IMR-90 (cell line): ENCODE measurements around the gene GNAI2. TPM values are rescaled to one million over a fixed set of nuclear protein-coding genes. Genes with fewer than 3 reads are reported as not detected.

Experiments
- ATAC-seq: fragments of 200-7000 bp; cut with Tn5 transposase; 2 replicates; pipeline ENCODE4 v1.9.1; 2020; ENCODE audit warnings: low read depth, mild to moderate bottlenecking, moderate library complexity
- BruUV-seq: library from RNA; stranded (reverse); fragments of 400-500 nt; replicated peaks from 2 replicates; lab custom pipeline; 2021; lab: Mats Ljungman, UMichigan
- CTCF ChIA-PET: fragments of 300-600 bp; formaldehyde crosslinking; extraction: SDS; loops from one replicate; lab custom pipeline; 2021; ENCODE audit warnings: antibody characterized with exemption; lab: Yijun Ruan, JAX
- POLR2A ChIA-PET: fragments of 300-600 bp; sonication (Branson Sonifier 250); formaldehyde crosslinking; loops from one replicate; lab custom pipeline; 2022; ENCODE audit warnings: antibody characterized with exemption; ENCODE audit not compliant: unreplicated experiment; lab: Charles Lee
- DNase-seq: peaks from one replicate; pipeline ENCODE4 v3.0.0; 2013
- H2AFZ ChIP-seq: replicated peaks from 2 replicates; pipeline ENCODE3; 2013; ENCODE audit warnings: low read length, mild to moderate bottlenecking; ENCODE audit not compliant: poor library complexity
- H2AK5ac ChIP-seq: 2 replicates; pipeline ENCODE4 v1.6.1; 2013; ENCODE audit warnings: low read depth, low read length, inconsistent platforms
- H2AK9ac ChIP-seq: replicated peaks from 2 replicates; pipeline ENCODE3; 2013; ENCODE audit warnings: mild to moderate bottlenecking, low read depth, low read length, moderate library complexity; ENCODE audit not compliant: poor library complexity
- H2BK120ac ChIP-seq: 2 replicates; pipeline ENCODE4 v1.6.1; 2013; ENCODE audit warnings: low read depth, low read length, inconsistent platforms
- H2BK15ac ChIP-seq: 3 replicates; pipeline ENCODE4 v1.6.1; 2013; ENCODE audit warnings: low read depth, low read length, inconsistent platforms
- H2BK20ac ChIP-seq: 2 replicates; pipeline ENCODE4 v1.6.1; 2013; ENCODE audit warnings: low read depth, mild to moderate bottlenecking, inconsistent platforms, low read length, moderate library complexity
- H2BK5ac ChIP-seq: 2 replicates; pipeline ENCODE4 v1.6.1; 2013; ENCODE audit warnings: mild to moderate bottlenecking, low read depth, low read length, inconsistent platforms; ENCODE audit not compliant: poor library complexity, severe bottlenecking
- H3K14ac ChIP-seq: replicated peaks from 2 replicates; pipeline ENCODE4 v1.6.1; 2013; ENCODE audit warnings: low read depth, low read length, inconsistent platforms
- H3K18ac ChIP-seq: 2 replicates; pipeline ENCODE4 v1.6.1; 2013; ENCODE audit warnings: low read depth, low read length, control low read depth
- H3K23ac ChIP-seq: 2 replicates; pipeline ENCODE4 v1.6.1; 2013; ENCODE audit warnings: low read depth, low read length, inconsistent platforms
- H3K27ac ChIP-seq: 2 replicates; pipeline ENCODE4 v1.5.1; 2013; ENCODE audit warnings: mild to moderate bottlenecking, control low read depth, low read length; ENCODE audit not compliant: insufficient read depth
- H3K27me3 ChIP-seq: 2 replicates; pipeline ENCODE4 v1.6.1; 2013; ENCODE audit warnings: low read length; ENCODE audit not compliant: control insufficient read depth, insufficient read depth
- H3K36me3 ChIP-seq: 2 replicates; pipeline ENCODE4 v1.6.1; 2013; ENCODE audit warnings: low read length, mixed read lengths; ENCODE audit not compliant: control insufficient read depth, insufficient read depth
- H3K4ac ChIP-seq: 2 replicates; pipeline ENCODE4 v1.6.1; 2013; ENCODE audit warnings: low read depth, low read length, inconsistent platforms
- H3K4me1 ChIP-seq: 2 replicates; pipeline ENCODE4 v1.6.1; 2013; ENCODE audit warnings: low read length, mixed read lengths; ENCODE audit not compliant: control insufficient read depth, insufficient read depth
- H3K4me2 ChIP-seq: 2 replicates; pipeline ENCODE4 v1.6.1; 2013; ENCODE audit warnings: low read depth, mild to moderate bottlenecking, control low read depth, low read length, moderate library complexity
- H3K4me3 ChIP-seq: 2 replicates; pipeline ENCODE4 v1.5.1; 2013; ENCODE audit warnings: low read depth, mild to moderate bottlenecking, control low read depth, low read length, moderate library complexity; ENCODE audit not compliant: insufficient read depth
- H3K56ac ChIP-seq: 2 replicates; pipeline ENCODE4 v1.6.1; 2013; ENCODE audit warnings: low read length, inconsistent platforms; ENCODE audit not compliant: insufficient read depth; ENCODE audit errors: extremely low read depth
- H3K79me1 ChIP-seq, 2 experiments: 2 replicates each; pipeline ENCODE4 v1.6.1; 2013; ENCODE audit warnings: low read length in 2 of 2, inconsistent platforms in 1 of 2, low read depth in 1 of 2
- H3K9ac ChIP-seq: 2 replicates; pipeline ENCODE4 v1.6.1; 2013; ENCODE audit warnings: low read depth, low read length, control low read depth
- H3K9me1 ChIP-seq: 2 replicates; pipeline ENCODE4 v1.6.1; 2013; ENCODE audit warnings: low read length, inconsistent platforms; ENCODE audit not compliant: insufficient read depth
- H3K9me3 ChIP-seq: 2 replicates; pipeline ENCODE4 v1.6.1; 2013; ENCODE audit warnings: low read length; ENCODE audit not compliant: control insufficient read depth, insufficient read depth
- H4K20me1 ChIP-seq: 2 replicates; pipeline ENCODE4 v1.6.1; 2013; ENCODE audit warnings: low read length, inconsistent platforms; ENCODE audit not compliant: insufficient read depth
- H4K5ac ChIP-seq: 2 replicates; pipeline ENCODE4 v1.6.1; 2013; ENCODE audit warnings: mild to moderate bottlenecking, low read depth, low read length, control low read depth
- H4K8ac ChIP-seq, 2 experiments: 2 replicates each; pipeline ENCODE4 v1.6.1; 2013; ENCODE audit warnings: low read depth in 2 of 2, low read length in 2 of 2, control low read depth in 1 of 2, inconsistent platforms in 1 of 2
- H4K91ac ChIP-seq: 2 replicates; pipeline ENCODE4 v1.6.1; 2013; ENCODE audit warnings: low read depth, low read length, inconsistent platforms; ENCODE audit not compliant: insufficient read depth
- BHLHE40 ChIP-seq: fragments of 150-350 bp; IDR thresholded peaks from 2 replicates; pipeline ENCODE4 v1.6.1; 2016; ENCODE audit warnings: mild to moderate bottlenecking, low read depth, low read length
- CEBPB ChIP-seq: IDR thresholded peaks from 2 replicates; pipeline ENCODE4 v1.6.1; 2012; ENCODE audit warnings: low read depth, low read length, improper control_type of control experiment
- CHD1 ChIP-seq: IDR thresholded peaks from 2 replicates; pipeline ENCODE4 v1.6.1; 2012; ENCODE audit warnings: low read depth, low read length, improper control_type of control experiment
- CTCF ChIP-seq: conservative IDR thresholded peaks from 2 replicates; pipeline ENCODE4 v1.5.1; 2012; ENCODE audit warnings: mild to moderate bottlenecking, low read depth, low read length, improper control_type of control experiment
- FOS ChIP-seq: fragments of 150-350 bp; IDR thresholded peaks from 2 replicates; pipeline ENCODE4 v1.6.1; 2016; ENCODE audit warnings: low read depth, low read length
- MAFK ChIP-seq: IDR thresholded peaks from 2 replicates; pipeline ENCODE4 v1.6.1; 2012; ENCODE audit warnings: low read depth, low read length, improper control_type of control experiment
- MAZ ChIP-seq: IDR thresholded peaks from 2 replicates; pipeline ENCODE4 v1.6.1; 2012; ENCODE audit warnings: low read depth, mild to moderate bottlenecking, low read length, improper control_type of control experiment, moderate library complexity, borderline replicate concordance
- MXI1 ChIP-seq: IDR thresholded peaks from 2 replicates; pipeline ENCODE4 v1.6.1; 2012; ENCODE audit warnings: low read depth, mild to moderate bottlenecking, low read length, moderate library complexity, borderline replicate concordance
- NFE2L2 ChIP-seq: fragments of 150-350 bp; IDR thresholded peaks from 2 replicates; pipeline ENCODE4 v1.6.1; 2016; ENCODE audit warnings: low read depth, mild to moderate bottlenecking, low read length
- POLR2A ChIP-seq: IDR thresholded peaks from 2 replicates; pipeline ENCODE4 v1.6.1; 2012; ENCODE audit warnings: mild to moderate bottlenecking, low read depth, low read length
- RAD21 ChIP-seq: IDR thresholded peaks from 2 replicates; pipeline ENCODE4 v1.6.1; 2012; ENCODE audit warnings: low read length, improper control_type of control experiment
- RCOR1 ChIP-seq: IDR thresholded peaks from 2 replicates; pipeline ENCODE4 v1.6.1; 2012; ENCODE audit warnings: mild to moderate bottlenecking, low read length, improper control_type of control experiment; ENCODE audit not compliant: insufficient replicate concordance
- RFX5 ChIP-seq: IDR thresholded peaks from 2 replicates; pipeline ENCODE4 v1.8.0; 2012; ENCODE audit warnings: low read depth, mild to moderate bottlenecking, low read length, moderate library complexity
- SMC3 ChIP-seq: fragments of 150-350 bp; IDR thresholded peaks from 2 replicates; pipeline ENCODE4 v1.6.1; 2016; ENCODE audit warnings: low read depth, mild to moderate bottlenecking, antibody characterized with exemption, low read length, moderate library complexity
- WGBS, 2 experiments: methylation state at CpG; one replicate each; pipeline versions ENCODE4 v1.1.5 to v1.1.7; 2013; ENCODE audit warnings: missing lambda C conversion rate in 2 of 2; ENCODE audit not compliant: insufficient read length in 1 of 2; ENCODE audit errors: extremely low coverage in 2 of 2; 5-methylcytosine and 5-hydroxymethylcytosine counted together
- dilution Hi-C: fragments of 300-500 bp; cut with HindIII; formaldehyde crosslinking; loops from one replicate; pipeline ENCODE4 v1.14.3; 2018; ENCODE audit warnings: low sequenced_read_pairs; ENCODE audit not compliant: unreplicated experiment
- in situ Hi-C: fragments of 300-500 bp; cut with MboI; formaldehyde crosslinking; loops from 3 replicates; pipeline ENCODE4 v1.14.3; 2019; ENCODE audit warnings: low sequenced_read_pairs, inconsistent platforms, mixed read lengths
- intact Hi-C: fragments of 100-400 bp; cut with micrococcal nuclease; formaldehyde crosslinking; loops from 2 replicates; pipeline ENCODE4 v1.10.0; 2022
- polyA plus RNA-seq, 3 experiments: library from polyadenylated mRNA; depleted of rRNA; stranded (reverse); fragments of >200 nt; gene quantifications; 2 replicates each; pipeline ENCODE4 v1.2.3, GENCODE V29; 2012; ENCODE audit warnings: low replicate concordance in 1 of 3
- total RNA-seq: library from RNA; depleted of rRNA; stranded (reverse); fragments of >200 nt; gene quantifications from 2 replicates; pipeline ENCODE4 v1.2.3, GENCODE V29; 2012
- TF ChIP-seq, protein P1 (sequence below): fragments of 150-350 bp; IDR thresholded peaks from 2 replicates; pipeline ENCODE4 v1.6.1; 2016; ENCODE audit warnings: low read depth, mild to moderate bottlenecking, low read length, moderate library complexity, borderline replicate concordance

Gene GNAI2
- total and polyA plus RNA-seq, 2 of the 4 experiments (the other 2 are of a cell fraction) = 867 to 1,079 TPM

GRCh38 chr3:50258029-50258680, 22.2 kb downstream of the GNAI2 start:
- intact Hi-C loops = no loop called here
- dilution Hi-C loops = no loop called here

More at GRCh38 chr3:50258029-50258680, 22.2 kb downstream of the GNAI2 start:
- Histone ChIP-seq H4K8ac (no peak overlapping the region), H3K36me3 (peaks cover 42% of the 10 kb centered on the region), H2BK20ac (no peak overlapping the region), H2AK5ac (no peak overlapping the region), H3K56ac (no peak overlapping the region), H2BK5ac (no peak overlapping the region), H3K18ac (no peak overlapping the region), H2BK120ac (no peak overlapping the region), H3K27ac (no peak overlapping the region), H4K91ac (no peak overlapping the region), H3K14ac (no peak overlapping the region), H3K9me1 (peaks cover 7% of the 10 kb centered on the region; the same call in 1 of the 2 replicates), H3K4me3 (no peak overlapping the region), H3K4me1 (peaks cover 17% of the 10 kb centered on the region), H3K9me3 (no peaks in the 10 kb centered on the region), H2BK15ac (no peak overlapping the region), H3K79me1 (peaks cover 24 to 75% of the 10 kb centered on the region in 2 experiments), H4K20me1 (peaks cover 30% of the 10 kb centered on the region), H3K27me3 (no peaks in the 10 kb centered on the region), H4K5ac (no peak overlapping the region), H3K4me2 (no peak overlapping the region), H3K4ac (no peak overlapping the region), H2AK9ac (no peak overlapping the region), H2AFZ (no peak overlapping the region), H3K23ac (no peak overlapping the region), H3K9ac (no peak overlapping the region)
- no CpG with 5 or more reads among the region's 17 CpGs for WGBS, 2 experiments
- no TSS peak for BruUV-seq
- no peak for TF ChIP-seq MAFK
- no peak for TF ChIP-seq BHLHE40
- TF ChIP-seq FOS = no peak
- TF ChIP-seq CEBPB = no peak
- TF ChIP-seq RAD21 = no peak
- TF ChIP-seq RCOR1 = no peak
- TF ChIP-seq, protein P1, sequence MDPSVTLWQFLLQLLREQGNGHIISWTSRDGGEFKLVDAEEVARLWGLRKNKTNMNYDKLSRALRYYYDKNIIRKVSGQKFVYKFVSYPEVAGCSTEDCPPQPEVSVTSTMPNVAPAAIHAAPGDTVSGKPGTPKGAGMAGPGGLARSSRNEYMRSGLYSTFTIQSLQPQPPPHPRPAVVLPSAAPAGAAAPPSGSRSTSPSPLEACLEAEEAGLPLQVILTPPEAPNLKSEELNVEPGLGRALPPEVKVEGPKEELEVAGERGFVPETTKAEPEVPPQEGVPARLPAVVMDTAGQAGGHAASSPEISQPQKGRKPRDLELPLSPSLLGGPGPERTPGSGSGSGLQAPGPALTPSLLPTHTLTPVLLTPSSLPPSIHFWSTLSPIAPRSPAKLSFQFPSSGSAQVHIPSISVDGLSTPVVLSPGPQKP = no peak
- no peak for TF ChIP-seq SMC3
- TF ChIP-seq MAZ = no peak
- TF ChIP-seq RFX5 = no peak
- TF ChIP-seq POLR2A = no peak
- no peak for TF ChIP-seq NFE2L2
- TF ChIP-seq CTCF = no peak
- no peak for TF ChIP-seq MXI1
- no peak for TF ChIP-seq CHD1
- ATAC-seq (no peak), DNase-seq (no peak)
- POLR2A ChIA-PET = no interaction called here
- CTCF ChIA-PET = interaction anchor here (1.2 to 2.1 kb wide), 3 partner anchors 10 to 11 kb away, joined by 3 to 6 read pairs (median 5); no protein-coding TSS in a partner anchor
- in situ Hi-C loops = no loop called here
